ENCODE results near the gene TECTA.

The TECTA gene

GRCh38 chr11:121212536-121213361, 111.7 kb downstream of the TECTA start:
- no peak for DNase-seq (ENCODE audit: extremely low spot score)
- CTCF ChIA-PET = interaction anchor here (0.9 to 2.1 kb wide), 3 partner anchors 10 to 19 kb away, joined by 3 to 16 read pairs (median 3); no protein-coding TSS in a partner anchor
- POLR2A ChIA-PET = no interaction called here
- TF ChIP-seq CTCF (IDR thresholded peaks at IDR 0.05; ENCODE audit: control extremely low read depth, extremely low read depth, low read depth, missing control alignments) = no peak

GRCh38 chr11:121213362-121213893, 112.4 kb downstream of the TECTA start:
- TF ChIP-seq CTCF (IDR thresholded peaks at IDR 0.05; ENCODE audit: control extremely low read depth, extremely low read depth, low read depth, missing control alignments) = no peak
- no peak for DNase-seq (ENCODE audit: extremely low spot score)
- CTCF ChIA-PET = interaction anchor here (0.9 to 1.7 kb wide), 3 partner anchors 9 to 19 kb away, joined by 3 to 4 read pairs (median 3); no protein-coding TSS in a partner anchor
- POLR2A ChIA-PET = no interaction called here

GRCh38 chr11:121214861-121215260, 113.8 kb downstream of the TECTA start:
- TF ChIP-seq CTCF (IDR thresholded peaks at IDR 0.05; ENCODE audit: control extremely low read depth, extremely low read depth, low read depth, missing control alignments) = no peak
- no peak for DNase-seq (ENCODE audit: extremely low spot score)
- ChIA-PET POLR2A (no interaction called here), CTCF (interaction anchor here (1.4 to 1.7 kb wide), 2 partner anchors 11 to 20 kb away, joined by 3 to 4 read pairs; no protein-coding TSS in a partner anchor)

- ChIA-PET POLR2A (no interaction called here), CTCF (interaction anchor here (1.7 kb wide), 1 partner anchor 27 kb away, joined by 8 read pairs; no protein-coding TSS in a partner anchor)
- DNase-seq (ENCODE audit: extremely low spot score) = no peak
- TF ChIP-seq CTCF (IDR thresholded peaks at IDR 0.05; ENCODE audit: control extremely low read depth, extremely low read depth, low read depth, missing control alignments) = no peak
These were observed 120.6 kb downstream of the TECTA start for GRCh38 chr11:121221496-121222200.

- ChIA-PET POLR2A (no interaction called here), CTCF (interaction anchor here (2.6 kb wide), 1 partner anchor 29 kb away, joined by 7 read pairs; no protein-coding TSS in a partner anchor)
- no peak for DNase-seq (ENCODE audit: extremely low spot score)
- no peak for TF ChIP-seq CTCF (IDR thresholded peaks at IDR 0.05; ENCODE audit: control extremely low read depth, extremely low read depth, low read depth, missing control alignments)
These were observed 122.1 kb downstream of the TECTA start for GRCh38 chr11:121223161-121223560.

GRCh38 chr11:121225382-121225781, 124.3 kb downstream of the TECTA start:
- DNase-seq (ENCODE audit: extremely low spot score) = no peak
- POLR2A ChIA-PET = no interaction called here
- CTCF ChIA-PET = interaction anchor here (1.0 to 2.6 kb wide), 4 partner anchors 13 to 33 kb away, joined by 3 to 7 read pairs (median 4); no protein-coding TSS in a partner anchor
- no peak for TF ChIP-seq CTCF (IDR thresholded peaks at IDR 0.05; ENCODE audit: control extremely low read depth, extremely low read depth, low read depth, missing control alignments)

All from GM10248 (cell line).